ENCODE measurements around the gene IGFBP2.
"Not testable (repeated sequence)": the region's sequence is repeated elsewhere in the genome, so short reads cannot be mapped to it uniquely, and the experiment has no call there.

IGFBP2 gene

DNA sequence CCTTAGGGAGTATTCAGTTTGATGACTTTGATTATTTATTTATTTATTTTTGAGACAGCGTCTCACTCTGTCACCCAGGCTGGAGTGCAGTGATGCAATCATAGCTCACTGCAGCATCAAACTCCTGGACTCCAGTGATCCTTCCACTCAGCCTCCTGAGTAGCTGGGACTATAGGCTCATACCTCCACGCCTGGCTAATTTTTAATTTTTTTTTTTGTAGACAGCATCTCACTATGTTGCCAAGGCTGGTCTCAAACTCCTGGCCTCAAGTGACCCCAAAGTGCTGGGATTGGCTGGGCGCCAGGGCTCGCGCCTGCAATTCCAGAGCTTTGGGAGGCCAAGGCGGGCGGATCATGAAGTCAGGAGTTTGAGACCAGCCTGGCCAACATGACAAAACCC, 35.4 kb upstream of the IGFBP2 start:
- H3K4me3 ChIP-seq (ENCODE audit: low read length); H3K9me3 ChIP-seq (replicated peaks; ENCODE audit: low read length); H3K36me3 ChIP-seq (ENCODE audit: insufficient read depth, low read length); H3K4me2 ChIP-seq (ENCODE audit: low read length); H3K9ac ChIP-seq (ENCODE audit: low read depth, low read length): not testable (repeated sequence)
- H3K27me3 ChIP-seq (ENCODE audit: control insufficient read depth, insufficient read depth, low read length), result peaks cover 13% of the 10 kb centered on the region
- H3K4me1 ChIP-seq (ENCODE audit: control insufficient read depth, insufficient read depth, low read length), result peaks cover 18% of the 10 kb centered on the region

DNA sequence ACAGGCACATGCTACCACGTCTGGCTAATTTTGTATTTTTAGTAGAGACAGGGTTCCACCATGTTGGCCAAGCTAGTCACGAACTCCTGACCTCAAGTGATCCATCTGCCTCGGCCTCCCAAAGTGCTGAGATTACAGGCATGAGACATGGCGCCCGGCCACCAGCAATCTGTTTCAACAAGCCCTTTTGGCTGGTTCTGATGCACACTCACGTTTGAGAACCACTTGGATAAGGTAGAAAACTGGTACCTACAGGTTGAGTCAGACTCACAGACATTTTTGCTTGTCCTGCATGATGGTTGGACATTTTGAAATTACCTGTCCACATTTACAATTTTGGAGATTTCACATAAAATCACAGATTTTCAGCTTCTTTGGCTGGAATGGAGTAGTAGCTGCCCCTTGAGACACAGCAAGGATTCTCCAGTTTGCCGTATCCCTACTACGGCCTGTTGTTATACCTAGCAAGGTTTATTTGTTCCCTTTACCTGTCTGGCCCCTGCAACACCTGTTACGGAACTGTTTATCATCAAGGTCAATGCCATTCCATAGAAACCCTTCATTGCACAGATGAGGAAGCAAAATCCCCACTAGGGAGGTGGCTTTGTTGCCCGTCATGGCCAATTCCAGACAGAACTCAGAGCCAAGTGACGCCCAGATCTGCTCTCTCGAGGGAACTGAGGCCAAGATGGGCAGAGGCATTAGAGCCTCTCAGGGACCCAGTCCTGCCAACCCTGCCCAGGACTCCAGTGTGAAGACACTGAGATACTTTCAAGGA, 31.4 kb upstream of the IGFBP2 start:
- Histone ChIP-seq H3K9ac (ENCODE audit: low read depth, low read length) (no peak overlapping the region), H3K4me2 (ENCODE audit: low read length) (no peak overlapping the region), H3K27me3 (ENCODE audit: control insufficient read depth, insufficient read depth, low read length) (peaks cover 36% of the 10 kb centered on the region), H3K4me3 (ENCODE audit: low read length) (no peak overlapping the region), H3K36me3 (ENCODE audit: insufficient read depth, low read length) (no peaks in the 10 kb centered on the region), H3K4me1 (ENCODE audit: control insufficient read depth, insufficient read depth, low read length) (peaks cover 8% of the 10 kb centered on the region), H3K9me3 (replicated peaks; ENCODE audit: low read length) (no peaks in the 10 kb centered on the region)

DNA sequence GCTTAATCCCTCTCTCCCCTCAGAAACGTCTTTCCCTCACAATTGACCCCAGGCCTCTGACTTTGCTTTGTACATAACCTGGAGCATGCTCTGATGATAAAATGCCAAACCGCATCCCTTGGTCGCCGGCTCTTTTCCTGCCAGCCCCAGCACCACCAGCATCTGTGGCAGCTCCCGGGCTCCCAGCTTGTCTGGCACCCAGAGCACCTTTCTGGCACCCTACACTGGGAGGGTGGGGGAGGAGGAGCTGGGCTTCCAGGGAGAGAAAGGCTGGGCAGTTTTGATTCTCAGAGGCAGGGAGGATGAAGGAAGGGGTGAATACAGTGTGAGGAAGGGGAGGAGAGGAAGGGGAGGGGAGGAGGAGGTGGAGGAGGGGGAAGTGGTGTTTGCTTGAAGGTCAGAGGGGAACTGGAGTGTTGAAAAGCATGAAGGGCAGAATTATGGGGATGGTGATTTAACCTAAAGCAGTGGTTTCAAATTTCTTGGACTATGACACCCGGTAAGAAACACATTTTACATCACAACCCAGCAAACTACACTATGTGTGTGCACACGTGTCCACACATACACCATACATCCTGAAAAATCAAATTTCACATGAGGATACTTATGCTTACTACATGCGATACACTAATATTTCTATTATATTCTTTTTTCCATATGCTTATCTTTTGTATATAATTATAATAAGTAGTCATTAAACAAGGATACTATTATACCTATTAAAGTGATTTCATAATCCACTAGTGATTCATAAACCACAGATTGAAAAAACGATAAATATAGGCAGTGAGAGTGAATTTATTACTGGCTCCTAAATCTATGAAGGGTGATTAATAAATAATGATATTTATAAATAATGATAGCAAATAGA, 30.0 kb upstream of the IGFBP2 start:
- Histone ChIP-seq H3K9me3 (replicated peaks; ENCODE audit: low read length) (no peaks in the 10 kb centered on the region), H3K27me3 (ENCODE audit: control insufficient read depth, insufficient read depth, low read length) (peaks cover 51% of the 10 kb centered on the region), H3K4me3 (ENCODE audit: low read length) (no peak overlapping the region)

DNA sequence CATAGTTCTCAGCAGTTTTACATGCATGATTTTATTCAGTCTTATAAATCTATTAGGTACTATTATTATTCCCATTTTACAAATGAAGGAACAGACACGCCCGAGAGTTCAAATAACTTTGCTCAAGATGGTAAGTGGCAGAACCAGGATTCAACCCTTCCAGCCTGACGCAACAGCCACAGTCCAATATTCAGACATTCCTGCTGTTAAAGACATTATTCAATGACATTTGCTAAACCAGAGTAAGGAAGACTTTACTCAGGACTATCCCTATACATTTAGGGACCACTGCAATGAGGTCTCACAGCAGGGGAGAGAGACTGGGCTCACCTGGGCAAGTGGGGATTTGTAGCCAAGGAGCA, 29.4 kb upstream of the IGFBP2 start:
- no peaks in the 10 kb centered on the region for H3K36me3 ChIP-seq (ENCODE audit: insufficient read depth, low read length)
- H3K4me1 ChIP-seq (ENCODE audit: control insufficient read depth, insufficient read depth, low read length), result no peaks in the 10 kb centered on the region

More for the DNA sequence above, 30.0 kb upstream of the IGFBP2 start:
- Histone ChIP-seq H3K9ac (ENCODE audit: low read depth, low read length) (no peak overlapping the region), H3K4me2 (ENCODE audit: low read length) (no peak overlapping the region), H3K36me3 (ENCODE audit: insufficient read depth, low read length) (no peaks in the 10 kb centered on the region), H3K4me1 (ENCODE audit: control insufficient read depth, insufficient read depth, low read length) (no peaks in the 10 kb centered on the region)

DNA sequence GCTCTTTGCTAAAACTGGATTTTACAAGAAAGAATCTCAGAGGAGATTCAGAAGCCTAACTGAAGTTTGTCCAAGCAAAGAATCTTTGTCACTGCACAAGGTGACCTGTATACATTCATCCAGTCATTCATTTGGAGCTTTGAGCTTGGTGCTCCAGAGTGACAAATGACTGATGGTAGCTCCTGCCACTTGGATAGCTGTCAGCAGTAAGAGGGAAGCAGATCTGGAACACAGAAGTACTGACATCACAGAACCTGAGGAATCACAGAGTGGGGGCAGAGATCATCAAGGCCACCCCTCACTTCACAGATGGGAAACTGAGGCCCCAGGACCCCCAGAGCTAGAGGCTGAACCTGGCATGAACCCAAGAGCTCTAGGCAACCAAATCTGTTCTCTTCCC, 28.8 kb upstream of the IGFBP2 start:
- Histone ChIP-seq H3K4me2 (ENCODE audit: low read length) (no peak overlapping the region), H3K4me1 (ENCODE audit: control insufficient read depth, insufficient read depth, low read length) (no peaks in the 10 kb centered on the region), H3K27me3 (ENCODE audit: control insufficient read depth, insufficient read depth, low read length) (peaks cover 58% of the 10 kb centered on the region), H3K4me3 (ENCODE audit: low read length) (no peak overlapping the region), H3K9ac (ENCODE audit: low read depth, low read length) (no peak overlapping the region), H3K9me3 (replicated peaks; ENCODE audit: low read length) (no peaks in the 10 kb centered on the region), H3K36me3 (ENCODE audit: insufficient read depth, low read length) (no peaks in the 10 kb centered on the region)

More for the DNA sequence above, 29.4 kb upstream of the IGFBP2 start:
- no peaks in the 10 kb centered on the region for H3K9me3 ChIP-seq (replicated peaks; ENCODE audit: low read length)
- H3K4me3 ChIP-seq (ENCODE audit: low read length), result no peak overlapping the region
- no peak overlapping the region for H3K4me2 ChIP-seq (ENCODE audit: low read length)
- H3K27me3 ChIP-seq (ENCODE audit: control insufficient read depth, insufficient read depth, low read length), result peaks cover 53% of the 10 kb centered on the region
- no peak overlapping the region for H3K9ac ChIP-seq (ENCODE audit: low read depth, low read length)

DNA sequence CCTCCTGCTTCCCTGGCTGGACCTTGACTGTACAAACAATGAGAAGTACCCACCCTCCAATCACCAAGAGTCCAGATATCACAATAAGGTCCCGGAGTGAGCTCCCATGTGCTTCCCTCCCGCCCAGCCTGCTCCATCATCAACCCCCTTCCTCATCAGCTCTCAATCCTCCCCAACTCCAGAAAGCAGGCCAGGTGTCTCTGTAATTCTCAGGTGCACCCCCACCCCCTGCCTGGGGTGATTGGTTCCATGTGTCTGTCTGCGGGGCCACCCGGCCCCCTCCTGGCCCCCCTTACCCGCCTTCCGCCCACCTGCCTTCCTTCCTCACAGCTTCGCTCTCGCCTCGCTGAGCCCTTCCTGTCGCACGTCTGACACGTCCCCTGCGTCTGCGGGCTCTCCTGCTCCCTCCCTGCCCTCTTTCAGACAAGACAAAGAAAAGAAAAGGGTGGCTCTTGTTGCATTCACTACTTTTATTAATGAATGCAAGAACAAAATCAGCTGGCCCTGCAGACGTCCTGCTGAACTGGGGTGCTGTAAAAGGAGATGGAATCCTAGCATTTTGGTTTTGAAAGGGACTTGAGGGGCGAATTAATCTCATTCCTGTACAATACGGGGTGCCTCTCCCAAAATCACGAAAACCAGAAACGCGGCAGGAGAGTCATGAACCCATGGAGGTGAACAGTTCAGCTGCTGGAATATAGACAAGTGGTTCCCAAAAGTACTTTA, 26.5 kb upstream of the IGFBP2 start:
- no peaks in the 10 kb centered on the region for H3K36me3 ChIP-seq (ENCODE audit: insufficient read depth, low read length)
- H3K4me2 ChIP-seq (ENCODE audit: low read length), result no peak overlapping the region
- H3K4me3 ChIP-seq (ENCODE audit: low read length), result no peak overlapping the region
- H3K9ac ChIP-seq (ENCODE audit: low read depth, low read length), result no peak overlapping the region
- H3K27me3 ChIP-seq (ENCODE audit: control insufficient read depth, insufficient read depth, low read length), result peaks cover 60% of the 10 kb centered on the region
- H3K4me1 ChIP-seq (ENCODE audit: control insufficient read depth, insufficient read depth, low read length), result no peaks in the 10 kb centered on the region
- no peaks in the 10 kb centered on the region for H3K9me3 ChIP-seq (replicated peaks; ENCODE audit: low read length)

DNA sequence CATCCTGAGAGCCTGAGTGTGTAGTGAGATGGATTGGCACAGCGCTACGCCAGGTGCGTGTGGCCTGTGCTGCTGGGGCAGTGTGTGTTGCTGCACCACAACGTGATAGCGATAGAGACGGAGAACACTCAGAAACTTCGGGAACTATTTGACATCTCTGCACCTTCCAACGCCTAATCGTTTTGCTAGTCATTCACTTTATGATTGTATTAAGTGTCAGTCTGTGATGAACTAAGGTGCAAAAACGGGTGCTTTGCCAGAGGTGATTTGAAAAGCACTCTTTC, 26.0 kb upstream of the IGFBP2 start:
- no peak overlapping the region for H3K9ac ChIP-seq (ENCODE audit: low read depth, low read length)
- no peaks in the 10 kb centered on the region for H3K4me1 ChIP-seq (ENCODE audit: control insufficient read depth, insufficient read depth, low read length)
- H3K4me3 ChIP-seq (ENCODE audit: low read length), result no peak overlapping the region
- no peaks in the 10 kb centered on the region for H3K36me3 ChIP-seq (ENCODE audit: insufficient read depth, low read length)
- H3K4me2 ChIP-seq (ENCODE audit: low read length), result no peak overlapping the region
- H3K27me3 ChIP-seq (ENCODE audit: control insufficient read depth, insufficient read depth, low read length), result peaks cover 57% of the 10 kb centered on the region
- H3K9me3 ChIP-seq (replicated peaks; ENCODE audit: low read length), result no peaks in the 10 kb centered on the region

DNA sequence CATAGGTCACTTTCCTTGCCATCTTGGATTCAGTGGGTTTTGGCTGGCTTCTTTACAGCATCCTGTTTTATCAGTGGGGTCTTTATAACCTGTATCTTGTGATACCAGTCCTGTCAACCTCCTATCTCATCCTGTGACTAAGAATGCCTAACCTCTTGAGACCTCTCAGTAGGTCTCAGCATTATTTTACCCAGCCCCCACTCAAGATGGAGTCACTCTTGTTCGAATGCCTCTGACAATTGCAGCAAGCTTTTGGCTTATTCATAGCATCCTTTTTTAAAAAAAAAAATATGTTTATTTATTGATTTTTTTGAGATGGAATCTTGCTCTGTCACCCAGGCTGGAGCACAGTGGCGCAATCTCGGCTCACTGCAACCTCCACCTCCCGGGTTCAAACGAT, 24.7 kb upstream of the IGFBP2 start:
- peaks cover 47% of the 10 kb centered on the region for H3K27me3 ChIP-seq (ENCODE audit: control insufficient read depth, insufficient read depth, low read length)
- no peak overlapping the region for H3K9ac ChIP-seq (ENCODE audit: low read depth, low read length)
- H3K9me3 ChIP-seq (replicated peaks; ENCODE audit: low read length), result no peaks in the 10 kb centered on the region
- H3K4me1 ChIP-seq (ENCODE audit: control insufficient read depth, insufficient read depth, low read length), result no peaks in the 10 kb centered on the region
- H3K36me3 ChIP-seq (ENCODE audit: insufficient read depth, low read length), result no peaks in the 10 kb centered on the region
- no peak overlapping the region for H3K4me3 ChIP-seq (ENCODE audit: low read length)
- H3K4me2 ChIP-seq (ENCODE audit: low read length), result no peak overlapping the region

DNA sequence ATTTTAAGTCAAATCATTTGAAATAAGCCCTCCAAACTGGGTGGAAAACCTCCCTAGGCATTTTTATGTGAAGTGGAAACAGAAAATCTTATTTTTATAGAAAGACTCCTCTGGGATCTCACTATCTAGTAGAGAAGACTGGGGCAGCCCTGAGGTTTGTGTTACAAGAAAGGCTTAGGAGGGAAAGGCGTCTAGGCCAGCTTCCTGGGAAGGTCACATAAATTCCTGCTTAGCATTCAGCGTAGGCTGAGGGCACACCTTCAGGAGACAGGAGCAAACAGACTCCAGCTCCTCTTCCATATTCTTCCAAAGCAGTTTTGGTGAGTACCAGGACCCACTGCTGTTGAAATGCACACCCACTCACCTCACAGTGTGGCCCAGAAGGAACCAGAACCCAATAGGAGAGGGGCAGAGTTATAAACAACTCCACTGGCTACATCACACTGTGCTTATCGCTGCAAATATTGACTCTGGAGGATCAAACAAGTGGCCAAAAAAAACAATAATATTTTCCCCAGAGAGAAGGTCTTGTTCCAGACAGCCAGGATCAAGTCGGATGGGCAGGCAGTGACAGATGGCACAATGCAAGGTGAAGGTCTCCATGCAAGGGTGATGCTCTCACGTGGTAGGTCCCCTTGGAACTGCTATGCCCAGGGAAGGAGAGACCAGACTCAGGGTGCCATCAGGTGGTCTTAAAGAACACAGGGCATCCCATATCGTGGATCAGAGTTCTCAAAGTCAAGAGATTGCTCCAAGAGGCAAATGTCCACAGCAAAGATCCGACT, 17.7 kb upstream of the IGFBP2 start:
- Histone ChIP-seq H3K9me3 (replicated peaks; ENCODE audit: low read length) (no peaks in the 10 kb centered on the region), H3K4me1 (ENCODE audit: control insufficient read depth, insufficient read depth, low read length) (no peaks in the 10 kb centered on the region), H3K36me3 (ENCODE audit: insufficient read depth, low read length) (no peaks in the 10 kb centered on the region), H3K4me2 (ENCODE audit: low read length) (no peak overlapping the region), H3K27me3 (ENCODE audit: control insufficient read depth, insufficient read depth, low read length) (peaks cover 19% of the 10 kb centered on the region), H3K4me3 (ENCODE audit: low read length) (no peak overlapping the region), H3K9ac (ENCODE audit: low read depth, low read length) (no peak overlapping the region)

DNA sequence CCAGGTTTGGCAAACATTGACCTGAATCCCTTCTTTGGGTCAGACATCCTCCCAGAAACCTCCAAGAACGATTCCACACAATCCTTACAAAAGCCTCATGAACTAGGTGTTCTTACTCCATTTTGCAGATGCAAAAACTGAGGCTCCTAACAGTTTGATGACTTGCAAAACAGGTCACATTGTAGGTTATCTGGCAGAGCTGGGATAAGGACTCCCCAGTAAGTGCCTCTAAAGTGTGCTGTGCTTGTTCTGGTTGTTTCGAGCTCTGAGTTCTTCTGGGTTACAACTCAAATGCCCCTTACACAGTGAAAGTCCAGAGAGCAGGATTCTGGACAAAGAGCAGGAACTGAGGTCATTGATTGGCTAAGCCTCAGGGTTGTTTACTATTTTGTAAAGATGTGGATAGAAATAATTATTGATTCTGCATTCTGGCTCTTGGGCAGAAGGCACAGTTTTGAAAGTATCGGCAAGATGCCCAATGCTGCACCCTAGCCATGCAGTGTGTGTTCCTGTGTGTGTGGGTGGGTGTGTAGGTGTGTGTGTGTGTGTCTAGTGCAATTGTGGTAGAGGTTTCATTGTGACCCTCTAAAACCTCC, 17.0 kb upstream of the IGFBP2 start:
- H3K9me3 ChIP-seq (replicated peaks; ENCODE audit: low read length), result no peaks in the 10 kb centered on the region
- H3K4me2 ChIP-seq (ENCODE audit: low read length), result no peak overlapping the region
- H3K9ac ChIP-seq (ENCODE audit: low read depth, low read length), result no peak overlapping the region
- H3K36me3 ChIP-seq (ENCODE audit: insufficient read depth, low read length), result no peaks in the 10 kb centered on the region
- H3K27me3 ChIP-seq (ENCODE audit: control insufficient read depth, insufficient read depth, low read length), result peaks cover 19% of the 10 kb centered on the region
- H3K4me1 ChIP-seq (ENCODE audit: control insufficient read depth, insufficient read depth, low read length), result no peaks in the 10 kb centered on the region
- H3K4me3 ChIP-seq (ENCODE audit: low read length), result no peak overlapping the region
